ENCODE results near the gene CEP350. TPM values are rescaled to one million over a fixed set of nuclear protein-coding genes. Genes with fewer than 3 reads are reported as not detected.

The CEP350 gene
- total and polyA plus RNA-seq, 10 of the 15 experiments (the other 5 are each of a cell fraction or from before 2014, with no cell fraction given), result 5.2 to 46.0 (median 23.1) TPM

- Histone ChIP-seq H3K27me3 (replicated peaks in 1 of 2; ENCODE audit: control insufficient read depth in 2 of 2, insufficient read depth in 2 of 2, low read length in 1 of 2) (no peaks in the 10 kb centered on the region), H3K27ac (ENCODE audit: control insufficient read depth, insufficient read depth) (no peak overlapping the region), H3K36me3 (ENCODE audit: control insufficient read depth in 2 of 2, insufficient read depth in 2 of 2, low read length in 1 of 2) (peaks cover 4 to 5% of the 10 kb centered on the region in 2 experiments; a peak in 3 of 4 replicates), H2AFZ (ENCODE audit: control insufficient read depth, low read depth, low read length) (no peak overlapping the region), H3K4me1 (ENCODE audit: control insufficient read depth, insufficient read depth, low read length) (no peaks in the 10 kb centered on the region; the same call in 1 of the 2 replicates), H3K9ac (ENCODE audit: control insufficient read depth, insufficient read depth, low read length) (no peak overlapping the region), H4K20me1 (ENCODE audit: control insufficient read depth, insufficient read depth) (no peaks in the 10 kb centered on the region), H3K4me2 (ENCODE audit: control insufficient read depth, insufficient read depth) (peak overlapping the region; percentile 22; the same call in 1 of the 2 replicates), H3K79me2 (ENCODE audit: control insufficient read depth, insufficient read depth, low read length) (peaks cover 54% of the 10 kb centered on the region), H3K9me3 (replicated peaks; ENCODE audit: control insufficient read depth, insufficient read depth, low read length) (no peaks in the 10 kb centered on the region; the same call in 2 of the 3 replicates), H3K4me3 (no peak overlapping the region)
- in situ Hi-C loops (cut with MboI), result no loop called here
- TF ChIP-seq ATF7 (IDR thresholded peaks at IDR 0.05; ENCODE audit: low read depth) (peak; percentile 71), MXI1 (IDR thresholded peaks at IDR 0.05; ENCODE audit: low read depth, low read length) (no peak)
- POLR2A ChIA-PET, result no interaction called here
- DNase-seq (ENCODE audit: low read depth, low spot score), result no peak
- RAD21 ChIA-PET (ENCODE audit: unreplicated experiment), result interaction anchor here (0.9 to 1.3 kb wide), 2 partner anchors 11 to 21 kb away, joined by 3 read pairs; no protein-coding TSS in a partner anchor
- 40% methylated on average over 6 of the region's 6 CpGs for WGBS (ENCODE audit: insufficient coverage, insufficient replicate concordance, low lambda C conversion rate, missing lambda C conversion rate)
- ATAC-seq, result peak; percentile 55; the same call in 2 of the 3 replicates
- CTCF ChIA-PET, result interaction anchor here (0.6 to 3.7 kb wide), 6 partner anchors 14 to 325 kb away, joined by 3 to 11 read pairs (median 3); no protein-coding TSS in a partner anchor
- SMC1A ChIA-PET (ENCODE audit: uncharacterized antibody, unreplicated experiment), result interaction anchor here (0.6 to 4.7 kb wide), 8 partner anchors 8 to 324 kb away, joined by 3 to 23 read pairs (median 3); no protein-coding TSS in a partner anchor
- no peak for FAIRE-seq
- no TSS peak for BruUV-seq (replicated peaks)
- intact Hi-C loops (cut with micrococcal nuclease; ENCODE audit: unreplicated experiment), result no loop called here
Measured at GRCh38 chr1:179973198-179974110, 18.8 kb downstream of the CEP350 start.

GRCh38 chr1:179976970-179977651 is 22.5 kb downstream of the CEP350 start:
- ChIA-PET CTCF (interaction anchor here (0.8 to 3.5 kb wide), 8 partner anchors 11 to 202 kb away, joined by 3 to 14 read pairs (median 4); partner anchors contain the start of gene CEP350), RAD21 (ENCODE audit: unreplicated experiment) (interaction anchor here (1.6 to 1.7 kb wide), 3 partner anchors 19 to 27 kb away, joined by 3 to 7 read pairs (median 5); no protein-coding TSS in a partner anchor), SMC1A (ENCODE audit: uncharacterized antibody, unreplicated experiment) (interaction anchor here (0.6 to 4.7 kb wide), 9 partner anchors 10 to 945 kb away, joined by 3 to 25 read pairs (median 4); no protein-coding TSS in a partner anchor), POLR2A (interaction anchor here (1.4 to 2.1 kb wide), 2 partner anchors 10 to 11 kb away, joined by 5 to 10 read pairs; no protein-coding TSS in a partner anchor)
- H3K9ac ChIP-seq (ENCODE audit: control insufficient read depth, insufficient read depth, low read length), result no peak overlapping the region
- no peak overlapping the region for H3K4me2 ChIP-seq (ENCODE audit: control insufficient read depth, insufficient read depth)
- H3K9me3 ChIP-seq (replicated peaks; ENCODE audit: control insufficient read depth, insufficient read depth, low read length), result no peaks in the 10 kb centered on the region; the same call in 1 of the 3 replicates
- H2AFZ ChIP-seq (ENCODE audit: control insufficient read depth, low read depth, low read length), result no peak overlapping the region
- in situ Hi-C loops (cut with MboI) (no loop called here), intact Hi-C loops (cut with micrococcal nuclease; ENCODE audit: unreplicated experiment) (no loop called here)
- no peak overlapping the region for H3K4me3 ChIP-seq
- BruUV-seq (replicated peaks), result no TSS peak
- DNase-seq (ENCODE audit: low read depth, low spot score) (no peak), ATAC-seq (peak; percentile 21; the same call in 1 of the 3 replicates), FAIRE-seq (no peak)
- H4K20me1 ChIP-seq (ENCODE audit: control insufficient read depth, insufficient read depth), result no peaks in the 10 kb centered on the region
- 97% methylated on average over 4 of the region's 4 CpGs for WGBS (ENCODE audit: insufficient coverage, insufficient replicate concordance, low lambda C conversion rate, missing lambda C conversion rate)
- no peaks in the 10 kb centered on the region for H3K27me3 ChIP-seq (replicated peaks in 1 of 2; ENCODE audit: control insufficient read depth in 2 of 2, insufficient read depth in 2 of 2, low read length in 1 of 2)
- H3K4me1 ChIP-seq (ENCODE audit: control insufficient read depth, insufficient read depth, low read length), result no peaks in the 10 kb centered on the region; the same call in 1 of the 2 replicates
- H3K79me2 ChIP-seq (ENCODE audit: control insufficient read depth, insufficient read depth, low read length), result peaks cover 59% of the 10 kb centered on the region
- H3K36me3 ChIP-seq (ENCODE audit: control insufficient read depth in 2 of 2, insufficient read depth in 2 of 2, low read length in 1 of 2), result no peaks in the 10 kb centered on the region
- no peak overlapping the region for H3K27ac ChIP-seq (ENCODE audit: control insufficient read depth, insufficient read depth)
- TF ChIP-seq KLF5 (IDR thresholded peaks at IDR 0.05; ENCODE audit: partially characterized antibody), result no peak
- no peak for TF ChIP-seq ZBTB33 (IDR thresholded peaks at IDR 0.05)
- TF ChIP-seq PML (IDR thresholded peaks at IDR 0.05; ENCODE audit: low read length), result no peak
- TF ChIP-seq CHD2 (IDR thresholded peaks at IDR 0.05; ENCODE audit: borderline replicate concordance, low read depth, low read length), result no peak
- TF ChIP-seq RBBP5 (conservative IDR thresholded peaks at IDR 0.05), result no peak
- TF ChIP-seq RCOR1 (conservative IDR thresholded peaks at IDR 0.05; ENCODE audit: low read depth, low read length), result no peak
- TF ChIP-seq NR2C2 (IDR thresholded peaks at IDR 0.05; ENCODE audit: borderline replicate concordance, control insufficient read depth, insufficient read length, low read depth), result no peak
- no peak for TF ChIP-seq BACH1 (IDR thresholded peaks at IDR 0.05; ENCODE audit: borderline replicate concordance)
- no peak for TF ChIP-seq ZZZ3 (IDR thresholded peaks at IDR 0.05; ENCODE audit: control insufficient read depth, insufficient read length, low read depth)

Measured in GM12878 (cell line).